Dendritic cell treated with granulocyte-macrophage colony-stimulating factor and Interleukin-4, amounts not matched to agents 40 ng/mL and 50 ng/mL, for 4 days (primary cell): Measurements from ENCODE around the gene EYA2.

Source experiments
- H3K27ac Mint-ChIP-seq: one replicate; pipeline ENCODE4 v1.8.0; 2022; ENCODE audit warnings: mild to moderate bottlenecking, mixed read lengths
- H3K27me3 Mint-ChIP-seq: one replicate; pipeline ENCODE4 v1.8.0; 2022; ENCODE audit warnings: mild to moderate bottlenecking, mixed read lengths
- H3K36me3 Mint-ChIP-seq: one replicate; pipeline ENCODE4 v1.8.0; 2022; ENCODE audit warnings: low read depth, mixed read lengths
- H3K4me1 Mint-ChIP-seq: one replicate; pipeline ENCODE4 v1.8.0; 2022; ENCODE audit warnings: low read depth, mixed read lengths
- H3K4me3 Mint-ChIP-seq: one replicate; pipeline ENCODE4 v1.8.0; 2022; ENCODE audit warnings: mild to moderate bottlenecking, moderate library complexity, mixed read lengths
- H3K9me3 Mint-ChIP-seq: one replicate; pipeline ENCODE4 v1.8.0; 2022; ENCODE audit warnings: mixed read lengths
- intact Hi-C: fragments of 100-400 bp; cut with micrococcal nuclease; formaldehyde crosslinking; loops from one replicate; pipeline ENCODE4 v1.15.0; 2022

Gene EYA2

GRCh38 chr20:47206962-47207641, 312.5 kb downstream of the EYA2 start:
- H3K4me3 Mint-ChIP-seq, result no peak overlapping the region
- intact Hi-C loops, result no loop called here
- no peaks in the 10 kb centered on the region for H3K36me3 Mint-ChIP-seq
- H3K27ac Mint-ChIP-seq, result no peak overlapping the region
- H3K4me1 Mint-ChIP-seq, result peaks cover 7% of the 10 kb centered on the region
- H3K27me3 Mint-ChIP-seq, result no peaks in the 10 kb centered on the region
- H3K9me3 Mint-ChIP-seq, result peaks cover 11% of the 10 kb centered on the region

- Mint-ChIP-seq H3K27ac (no peak overlapping the region), H3K4me1 (peaks cover 2% of the 10 kb centered on the region), H3K4me3 (no peak overlapping the region), H3K36me3 (no peaks in the 10 kb centered on the region), H3K9me3 (peaks cover 4% of the 10 kb centered on the region), H3K27me3 (no peaks in the 10 kb centered on the region)
- intact Hi-C loops, result no loop called here
These were observed 314.0 kb downstream of the EYA2 start for GRCh38 chr20:47208534-47209174.

- Mint-ChIP-seq H3K4me3 (no peak overlapping the region), H3K27me3 (no peaks in the 10 kb centered on the region), H3K4me1 (no peaks in the 10 kb centered on the region), H3K9me3 (no peaks in the 10 kb centered on the region), H3K27ac (no peak overlapping the region), H3K36me3 (no peaks in the 10 kb centered on the region)
- intact Hi-C loops, result no loop called here
These were observed 315.3 kb downstream of the EYA2 start for GRCh38 chr20:47209982-47210381.

- no peak overlapping the region for H3K4me3 Mint-ChIP-seq
- no peaks in the 10 kb centered on the region for H3K4me1 Mint-ChIP-seq
- H3K27ac Mint-ChIP-seq, result no peak overlapping the region
- no peaks in the 10 kb centered on the region for H3K9me3 Mint-ChIP-seq
- no peaks in the 10 kb centered on the region for H3K27me3 Mint-ChIP-seq
- intact Hi-C loops, result no loop called here
- no peaks in the 10 kb centered on the region for H3K36me3 Mint-ChIP-seq
These were observed 315.8 kb downstream of the EYA2 start for GRCh38 chr20:47210470-47210869.

- Mint-ChIP-seq H3K36me3 (no peaks in the 10 kb centered on the region), H3K27ac (no peak overlapping the region), H3K4me1 (no peaks in the 10 kb centered on the region), H3K27me3 (no peaks in the 10 kb centered on the region), H3K4me3 (no peak overlapping the region), H3K9me3 (no peaks in the 10 kb centered on the region)
- intact Hi-C loops, result no loop called here
These were observed 316.4 kb downstream of the EYA2 start for GRCh38 chr20:47211036-47211435.

GRCh38 chr20:47212606-47213207, 318.1 kb downstream of the EYA2 start:
- Mint-ChIP-seq H3K27ac (no peak overlapping the region), H3K4me3 (no peak overlapping the region), H3K4me1 (no peaks in the 10 kb centered on the region), H3K27me3 (no peaks in the 10 kb centered on the region), H3K36me3 (no peaks in the 10 kb centered on the region), H3K9me3 (no peaks in the 10 kb centered on the region)
- intact Hi-C loops, result no loop called here

- no peak overlapping the region for H3K27ac Mint-ChIP-seq
- no peaks in the 10 kb centered on the region for H3K27me3 Mint-ChIP-seq
- no peaks in the 10 kb centered on the region for H3K4me1 Mint-ChIP-seq
- no peak overlapping the region for H3K4me3 Mint-ChIP-seq
- no peaks in the 10 kb centered on the region for H3K9me3 Mint-ChIP-seq
- H3K36me3 Mint-ChIP-seq, result no peaks in the 10 kb centered on the region
- intact Hi-C loops, result no loop called here
These were observed 319.3 kb downstream of the EYA2 start for GRCh38 chr20:47213966-47214365.

- intact Hi-C loops, result no loop called here
- H3K27me3 Mint-ChIP-seq, result no peaks in the 10 kb centered on the region
- H3K27ac Mint-ChIP-seq, result no peak overlapping the region
- H3K4me3 Mint-ChIP-seq, result no peak overlapping the region
- no peaks in the 10 kb centered on the region for H3K36me3 Mint-ChIP-seq
- no peaks in the 10 kb centered on the region for H3K4me1 Mint-ChIP-seq
- no peaks in the 10 kb centered on the region for H3K9me3 Mint-ChIP-seq
These were observed 321.2 kb downstream of the EYA2 start for GRCh38 chr20:47215653-47216397.

- Mint-ChIP-seq H3K4me3 (no peak overlapping the region), H3K9me3 (no peaks in the 10 kb centered on the region), H3K36me3 (no peaks in the 10 kb centered on the region), H3K4me1 (no peaks in the 10 kb centered on the region), H3K27ac (no peak overlapping the region), H3K27me3 (no peaks in the 10 kb centered on the region)
- intact Hi-C loops, result no loop called here
These were observed 322.3 kb downstream of the EYA2 start for GRCh38 chr20:47216819-47217410.

- no peak overlapping the region for H3K4me3 Mint-ChIP-seq
- H3K27ac Mint-ChIP-seq, result peak overlapping the region; percentile 9
- intact Hi-C loops, result no loop called here
- H3K4me1 Mint-ChIP-seq, result no peaks in the 10 kb centered on the region
- H3K9me3 Mint-ChIP-seq, result no peaks in the 10 kb centered on the region
- no peaks in the 10 kb centered on the region for H3K36me3 Mint-ChIP-seq
- H3K27me3 Mint-ChIP-seq, result no peaks in the 10 kb centered on the region
These were observed 323.1 kb downstream of the EYA2 start for GRCh38 chr20:47217482-47218446.

- H3K9me3 Mint-ChIP-seq, result no peaks in the 10 kb centered on the region
- H3K27me3 Mint-ChIP-seq, result no peaks in the 10 kb centered on the region
- no peak overlapping the region for H3K27ac Mint-ChIP-seq
- no peaks in the 10 kb centered on the region for H3K36me3 Mint-ChIP-seq
- H3K4me1 Mint-ChIP-seq, result no peaks in the 10 kb centered on the region
- H3K4me3 Mint-ChIP-seq, result no peak overlapping the region
- intact Hi-C loops, result no loop called here
These were observed 325.5 kb downstream of the EYA2 start for GRCh38 chr20:47220161-47220582.

- Mint-ChIP-seq H3K9me3 (no peaks in the 10 kb centered on the region), H3K36me3 (no peaks in the 10 kb centered on the region), H3K4me1 (no peaks in the 10 kb centered on the region), H3K4me3 (no peak overlapping the region), H3K27me3 (no peaks in the 10 kb centered on the region), H3K27ac (no peak overlapping the region)
- intact Hi-C loops, result no loop called here
These were observed 326.5 kb downstream of the EYA2 start for GRCh38 chr20:47221036-47221625.
